Spleen (tissue), 7 donors: ENCODE measurements around the gene KCND2.

Experiments used
- POLR2A ChIP-seq, 3 donors: fragments of 450-650 bp; IDR thresholded peaks; one replicate each; pipeline ENCODE4 v1.5.1; 2017; ENCODE audit warnings: antibody characterized with exemption in 3 of 3, mild to moderate bottlenecking in 1 of 3
- TF ChIP-seq, protein P1 (sequence below), 11 experiments: fragments of 200-600 bp in 7 of 11; fragments of 450-650 bp in 4 of 11; sonication (generic) in 4 of 11; IDR thresholded peaks in 8 of 11; conservative IDR thresholded peaks in 3 of 11; 1 replicate in 7 of 11; 2 replicates in 4 of 11; pipeline versions ENCODE4 v1.4.0 to v1.8.0; 2016 to 2021; ENCODE audit warnings: antibody characterized with exemption in 11 of 11, inconsistent platforms in 4 of 11, mild to moderate bottlenecking in 1 of 11
- donor health status: DM: no; HTN: no; CAD: no; lungs with moderate emphysema.
- donor health status: DM: no; HTN: no; CAD: no.
- donor health status: DM: no; HTN: no; CAD: no.

DNA sequence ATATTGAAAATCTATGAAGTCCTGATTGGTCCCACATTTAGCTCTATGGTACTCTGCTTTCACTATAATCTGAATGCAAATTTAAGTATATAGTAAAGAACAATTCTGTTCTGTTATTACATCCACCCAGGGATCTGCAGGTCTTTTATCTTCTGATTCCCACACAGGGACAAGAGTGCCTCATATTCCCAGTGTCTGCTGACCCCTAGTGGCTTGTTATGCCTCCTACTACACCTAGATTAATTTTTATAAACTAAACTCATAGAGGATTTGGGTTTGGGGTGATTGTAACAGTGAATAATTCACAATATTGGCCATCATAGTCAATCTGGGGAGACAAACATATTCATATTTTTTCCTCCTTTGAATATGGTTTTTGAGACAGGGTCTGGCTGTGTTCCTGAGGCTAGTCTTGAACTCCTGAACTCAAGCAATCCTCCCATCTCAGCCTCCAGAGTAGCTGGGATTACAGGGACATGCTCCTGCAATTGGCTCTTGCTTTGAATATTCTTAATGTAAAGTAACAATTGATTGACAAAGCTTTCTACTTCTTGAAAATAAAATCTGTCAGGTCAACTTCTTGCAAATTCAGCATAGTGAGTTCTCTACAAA is 282.1 kb downstream of the KCND2 start:
- TF ChIP-seq, protein P1, sequence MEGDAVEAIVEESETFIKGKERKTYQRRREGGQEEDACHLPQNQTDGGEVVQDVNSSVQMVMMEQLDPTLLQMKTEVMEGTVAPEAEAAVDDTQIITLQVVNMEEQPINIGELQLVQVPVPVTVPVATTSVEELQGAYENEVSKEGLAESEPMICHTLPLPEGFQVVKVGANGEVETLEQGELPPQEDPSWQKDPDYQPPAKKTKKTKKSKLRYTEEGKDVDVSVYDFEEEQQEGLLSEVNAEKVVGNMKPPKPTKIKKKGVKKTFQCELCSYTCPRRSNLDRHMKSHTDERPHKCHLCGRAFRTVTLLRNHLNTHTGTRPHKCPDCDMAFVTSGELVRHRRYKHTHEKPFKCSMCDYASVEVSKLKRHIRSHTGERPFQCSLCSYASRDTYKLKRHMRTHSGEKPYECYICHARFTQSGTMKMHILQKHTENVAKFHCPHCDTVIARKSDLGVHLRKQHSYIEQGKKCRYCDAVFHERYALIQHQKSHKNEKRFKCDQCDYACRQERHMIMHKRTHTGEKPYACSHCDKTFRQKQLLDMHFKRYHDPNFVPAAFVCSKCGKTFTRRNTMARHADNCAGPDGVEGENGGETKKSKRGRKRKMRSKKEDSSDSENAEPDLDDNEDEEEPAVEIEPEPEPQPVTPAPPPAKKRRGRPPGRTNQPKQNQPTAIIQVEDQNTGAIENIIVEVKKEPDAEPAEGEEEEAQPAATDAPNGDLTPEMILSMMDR (IDR thresholded peaks at IDR 0.05 in 8 of 11, conservative IDR thresholded peaks at IDR 0.05 in 3 of 11) = peak in 4 of 11 experiments; percentile 17 to 27 (median 20)
- TF ChIP-seq POLR2A (IDR thresholded peaks at IDR 0.05) = no peak
